Calu3 (cell line): ENCODE measurements around the gene STON1. TPM values are rescaled to one million over a fixed set of nuclear protein-coding genes. Genes with fewer than 3 reads are reported as not detected.
"Not testable (repeated sequence)": the region's sequence is repeated elsewhere in the genome, so short reads cannot be mapped to it uniquely, and the experiment has no call there.

Source experiments
- BruUV-seq: library from RNA; stranded (reverse); fragments of 400-500 nt; replicated peaks from 2 replicates; lab custom pipeline; 2021; lab: Mats Ljungman, UMichigan
- CTCF ChIA-PET: fragments of 300-600 bp; sonication (Branson Sonifier 250); formaldehyde crosslinking; loops from one replicate; lab custom pipeline; 2022; ENCODE audit warnings: antibody characterized with exemption; lab: Charles Lee
- DNase-seq: peaks from one replicate; pipeline ENCODE4 v3.0.0; 2022
- H3K27ac Mint-ChIP-seq: one replicate; pipeline ENCODE4 v1.8.0; 2022; ENCODE audit warnings: mixed read lengths; ENCODE audit not compliant: unreplicated experiment
- H3K27me3 Mint-ChIP-seq: one replicate; pipeline ENCODE4 v1.8.0; 2022; ENCODE audit warnings: mixed read lengths; ENCODE audit not compliant: unreplicated experiment
- H3K36me3 Mint-ChIP-seq: one replicate; pipeline ENCODE4 v1.8.0; 2022; ENCODE audit warnings: mild to moderate bottlenecking, moderate library complexity, mixed read lengths; ENCODE audit not compliant: insufficient read depth, unreplicated experiment
- H3K4me1 Mint-ChIP-seq: one replicate; pipeline ENCODE4 v1.8.0; 2022; ENCODE audit warnings: mild to moderate bottlenecking, low read depth, mixed read lengths; ENCODE audit not compliant: unreplicated experiment
- H3K4me3 Mint-ChIP-seq: one replicate; pipeline ENCODE4 v1.8.0; 2022; ENCODE audit warnings: mild to moderate bottlenecking, low read depth, moderate library complexity, mixed read lengths; ENCODE audit not compliant: unreplicated experiment
- H3K9me3 Mint-ChIP-seq: one replicate; pipeline ENCODE4 v1.8.0; 2022; ENCODE audit warnings: low read depth, mixed read lengths; ENCODE audit not compliant: unreplicated experiment
- CTCF ChIP-seq: fragments of 200-600 bp; IDR thresholded peaks from one replicate; pipeline ENCODE4 v1.8.0; 2022; ENCODE audit warnings: antibody characterized with exemption; ENCODE audit not compliant: unreplicated experiment
- intact Hi-C: fragments of 100-400 bp; cut with micrococcal nuclease; formaldehyde crosslinking; loops from one replicate; pipeline ENCODE4 v1.10.0; 2022; ENCODE audit not compliant: unreplicated experiment
- total RNA-seq: library from RNA; stranded (reverse); gene quantifications from 2 replicates; pipeline ENCODE4 v1.2.3, GENCODE V29; 2022

STON1 gene
- total RNA-seq, 1 experiment from 2014 or later: 1.3 TPM

- H3K9me3 Mint-ChIP-seq: no peaks in the 10 kb centered on the region
- intact Hi-C loops: no loop called here
- TF ChIP-seq CTCF: no peak
- H3K4me1 Mint-ChIP-seq: no peaks in the 10 kb centered on the region
- no TSS peak for BruUV-seq
- no peaks in the 10 kb centered on the region for H3K36me3 Mint-ChIP-seq
- no peak for DNase-seq
- H3K27me3 Mint-ChIP-seq: peaks cover 8% of the 10 kb centered on the region
- no peak within 1 kb of the TSS for H3K4me3 Mint-ChIP-seq
- H3K27ac Mint-ChIP-seq: no peak within 1 kb of the TSS
- CTCF ChIA-PET: no interaction called here
Observed at GRCh38 chr2:48617618-48618017, 87.7 kb downstream of the STON1 start, which contains the start of gene GTF2A1L. Gene GTF2A1L (plus strand): TSS chr2:48617856. CDS start chr2:48617875, 19 bp downstream.

GRCh38 chr2:48619526-48619925, 89.6 kb downstream of the STON1 start:
- CTCF ChIA-PET: interaction anchor here (0.8 to 0.9 kb wide), 2 partner anchors 12 to 76 kb away, joined by 3 read pairs; no protein-coding TSS in a partner anchor
- BruUV-seq: no TSS peak
- peaks cover 8% of the 10 kb centered on the region for H3K27me3 Mint-ChIP-seq
- H3K27ac Mint-ChIP-seq: no peak overlapping the region
- no peak for TF ChIP-seq CTCF
- no peaks in the 10 kb centered on the region for H3K36me3 Mint-ChIP-seq
- no peak for DNase-seq
- no peaks in the 10 kb centered on the region for H3K4me1 Mint-ChIP-seq
- H3K4me3 Mint-ChIP-seq: no peak overlapping the region
- intact Hi-C loops: no loop called here
- no peaks in the 10 kb centered on the region for H3K9me3 Mint-ChIP-seq

- CTCF ChIA-PET: no interaction called here
- no TSS peak for BruUV-seq
- Mint-ChIP-seq H3K4me1 (no peaks in the 10 kb centered on the region), H3K36me3 (no peaks in the 10 kb centered on the region), H3K9me3 (no peaks in the 10 kb centered on the region), H3K27me3 (peaks cover 8% of the 10 kb centered on the region), H3K27ac (no peak overlapping the region), H3K4me3 (no peak overlapping the region)
- no peak for TF ChIP-seq CTCF
- intact Hi-C loops: no loop called here
- no peak for DNase-seq
Observed at GRCh38 chr2:48620604-48621003, 90.7 kb downstream of the STON1 start.

DNA sequence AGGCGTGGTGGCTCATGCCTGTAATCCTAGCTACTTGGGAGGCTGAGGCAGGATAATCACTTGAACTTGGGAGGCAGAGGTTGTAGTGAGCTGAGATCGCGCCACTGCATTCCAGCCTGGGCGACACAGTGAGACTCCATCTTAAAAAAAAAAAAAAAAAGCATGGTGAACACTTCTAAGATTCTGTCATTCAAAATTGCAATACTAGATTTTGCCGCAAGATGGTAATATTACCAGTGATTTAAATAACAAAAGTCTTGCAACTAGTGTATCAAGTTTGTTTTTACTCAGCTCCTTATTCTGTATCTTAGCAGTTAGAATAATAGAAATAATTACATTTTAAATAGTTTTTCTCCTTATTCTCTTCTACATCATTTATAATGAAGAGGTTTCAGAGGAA, 92.7 kb downstream of the STON1 start:
- intact Hi-C loops, H3K27ac Mint-ChIP-seq, H3K27me3 Mint-ChIP-seq, BruUV-seq, DNase-seq, H3K4me1 Mint-ChIP-seq, H3K9me3 Mint-ChIP-seq, H3K4me3 Mint-ChIP-seq, H3K36me3 Mint-ChIP-seq: not testable (repeated sequence)
- CTCF ChIA-PET: interaction anchor here (0.7 kb wide), 1 partner anchor 41 kb away, joined by 4 read pairs; no protein-coding TSS in a partner anchor

DNA sequence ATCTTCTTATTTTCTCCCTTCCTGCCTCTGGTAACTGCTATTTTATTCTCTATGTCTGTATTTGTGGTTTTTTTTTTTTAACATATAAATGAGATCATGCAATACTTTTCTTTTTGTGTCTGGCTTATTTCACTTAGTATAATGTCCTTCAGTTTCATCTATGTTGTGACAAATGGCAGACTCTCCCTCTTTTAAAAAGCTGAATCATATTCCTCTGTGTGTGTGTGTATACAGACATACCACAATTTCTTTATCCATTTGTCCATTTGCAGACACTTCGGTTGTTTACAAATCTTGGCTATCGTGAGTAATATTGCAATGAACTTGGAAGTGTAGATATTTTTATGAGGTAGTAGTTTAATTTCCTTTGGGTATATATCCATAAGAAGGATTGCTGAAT, 94.7 kb downstream of the STON1 start:
- CTCF ChIA-PET: no interaction called here

More for the DNA sequence above, 94.7 kb downstream of the STON1 start:
- no peak for DNase-seq
- no peak overlapping the region for H3K4me3 Mint-ChIP-seq
- intact Hi-C loops: no loop called here
- H3K4me1 Mint-ChIP-seq: no peaks in the 10 kb centered on the region
- peaks cover 6% of the 10 kb centered on the region for H3K27me3 Mint-ChIP-seq
- BruUV-seq: no TSS peak
- TF ChIP-seq CTCF: no peak
- no peaks in the 10 kb centered on the region for H3K36me3 Mint-ChIP-seq
- no peaks in the 10 kb centered on the region for H3K9me3 Mint-ChIP-seq
- H3K27ac Mint-ChIP-seq: no peak overlapping the region
